ENCODE measurements around the gene CES2.

GRCh38 chr16:66948837-66949225, 13.5 kb downstream of the CES2 start:
- TF ChIP-seq CTCF (IDR thresholded peaks at IDR 0.05) (no peak), POLR2AphosphoS5 (IDR thresholded peaks at IDR 0.05) (no peak)
